Ovary (tissue), 10 donors: ENCODE measurements around the gene CSNK1G1. TPM values are rescaled to one million over a fixed set of nuclear protein-coding genes. Genes with fewer than 3 reads are reported as not detected.
"Not testable (repeated sequence)": the region's sequence is repeated elsewhere in the genome, so short reads cannot be mapped to it uniquely, and the experiment has no call there.

Experiments used
- DNase-seq, 5 donors: peaks; one replicate each; pipeline ENCODE4 v3.0.0-alpha.2; 2019 to 2020
- H3K27ac ChIP-seq, 2 donors: fragments of 200-600 bp; one replicate each; pipeline versions ENCODE4 v1.5.1 to v1.8.0; 2019 to 2022
- H3K27me3 ChIP-seq: fragments of 200-600 bp; one replicate; pipeline ENCODE4 v1.8.0; 2022
- H3K36me3 ChIP-seq: fragments of 200-600 bp; sonication (generic); one replicate; pipeline ENCODE4 v1.5.1; 2019
- H3K4me1 ChIP-seq: one replicate; pipeline ENCODE4 v1.8.1; 2013; ENCODE audit warnings: mild to moderate bottlenecking, moderate library complexity; ENCODE audit not compliant: insufficient read depth
- H3K4me3 ChIP-seq: fragments of 200-600 bp; sonication (generic); one replicate; pipeline ENCODE4 v1.5.1; 2017
- H3K9me3 ChIP-seq, 2 donors: fragments of 200-600 bp in 1 of 2; sonication (generic) in 1 of 2; one replicate each; pipeline versions ENCODE4 v1.5.1 to v1.8.1; 2013 to 2019; ENCODE audit warnings: mild to moderate bottlenecking in 1 of 2, moderate library complexity in 1 of 2
- CTCF ChIP-seq, 3 donors: fragments of 450-650 bp in 2 of 3; fragments of 200-600 bp in 1 of 3; IDR thresholded peaks; one replicate each; pipeline versions ENCODE4 v1.5.1 to v1.8.0; 2016 to 2022; ENCODE audit warnings: antibody characterized with exemption in 3 of 3, mild to moderate bottlenecking in 1 of 3
- EP300 ChIP-seq: sonication (generic); formaldehyde crosslinking; IDR thresholded peaks from one replicate; pipeline ENCODE4 v1.6.1; 2017; ENCODE audit warnings: antibody characterized with exemption
- POLR2A ChIP-seq: fragments of 450-650 bp; IDR thresholded peaks from one replicate; pipeline ENCODE4 v1.6.1; 2017; ENCODE audit warnings: antibody characterized with exemption, mild to moderate bottlenecking, moderate library complexity
- WGBS, 3 donors: extraction: QIAGEN DNeasy Blood & Tissue Kit in 1 of 3; methylation state at CpG; one replicate each; pipeline versions ENCODE4 v1.1.5 to v1.1.7; 2013 to 2017; 5-methylcytosine and 5-hydroxymethylcytosine counted together
- intact Hi-C, 4 donors: fragments of 100-400 bp; cut with DNase I; formaldehyde crosslinking; loops; one replicate each; pipeline versions ENCODE4 v1.11.0 to v1.15.1; 2022 to 2023
- long read RNA-seq, 3 donors: library from polyadenylated mRNA in 2 of 3; unstranded in 2 of 3; transcript quantifications; one replicate each; pipeline ENCODE4 v2.0.0 and lab custom pipeline, GENCODE V29; 2021 to 2026
- polyA plus RNA-seq, 2 donors: library from polyadenylated mRNA; stranded (reverse); fragments of 200-250 nt in 1 of 2; fragments of 350-450 nt in 1 of 2; fragmentation: Illumina TruSeq in 1 of 2; extraction: RNeasy Lipid Tissue Mini Kit (QIAGEN cat#74804) in 1 of 2; gene quantifications; one replicate each; pipeline ENCODE4 v1.2.3, GENCODE V29; 2013 to 2014
- total RNA-seq, 7 donors: library from RNA; depleted of rRNA in 2 of 7; stranded (reverse); fragments of >200 nt in 2 of 7; fragmentation: NEBNext Ultra II Directional in 3 of 7; extraction: Animal tissue kit (Norgen Biotek cat#: 25700) in 3 of 7; gene quantifications; one replicate each; pipeline versions ENCODE4 v1.1.0 to v1.2.4, GENCODE V29; 2016 to 2023
- donor health status: DM: no; HTN: no; CAD: no; lungs with moderate emphysema.
- donor health status: DM: no; HTN: no; CAD: no.
- donor health status: Bipolar disorder and iron deficiency.
- donor health status: DM: yes; HTN: yes; CAD: no.
- donor health status: DM: no; HTN: no; CAD: no.
- donor health status: DM: yes; HTN: yes; CAD: no.

Gene CSNK1G1
- total RNA-seq (10 to 100 TPM in 6 of 7 donors, 1 to 10 TPM in 1; 8.3 to 23.9 (median 14.8) TPM), polyA plus RNA-seq (10 to 100 TPM in 1 of 2 donors, 1 to 10 TPM in 1; 2.9 to 12.6 TPM)
- long read RNA-seq, donor 1, full-length matches to known transcripts: 20 of 32 reads
- long read RNA-seq, donor 1, partial matches to known transcripts: 5 of 32 reads
- long read RNA-seq, donor 1, other reads (novel, unspliced or antisense): 7 of 32 reads
- long read RNA-seq, donor 2, full-length matches to known transcripts: 4 of 14 reads
- long read RNA-seq, donor 2, partial matches to known transcripts: 10 of 14 reads
- long read RNA-seq, donor 2, other reads (novel, unspliced or antisense): 0 of 14 reads
- long read RNA-seq, donor 3, full-length matches to known transcripts: 3 of 12 reads
- long read RNA-seq, donor 3, partial matches to known transcripts: 0 of 12 reads
- long read RNA-seq, donor 3, other reads (novel, unspliced or antisense): 9 of 12 reads

- 0% methylated on average over 41 to 42 of the region's 42 CpGs for WGBS, 3 donors
- TF ChIP-seq CTCF (IDR thresholded peaks at IDR 0.05) (peak; percentile 20 to 52 (median 25)), POLR2A (no peak), EP300 (no peak)
- no peaks in the 10 kb centered on the region for H3K9me3 ChIP-seq
- no peaks in the 10 kb centered on the region for H3K27me3 ChIP-seq
- H3K4me3 ChIP-seq: peak within 1 kb of the TSS; percentile 63
- peak; percentile 95 to 96 (median 95) for DNase-seq
- H3K36me3 ChIP-seq: no peaks in the 10 kb centered on the region
- H3K27ac ChIP-seq: peak within 1 kb of the TSS in 1 of 2 donors; percentile 54
- peaks cover 2% of the 10 kb centered on the region for H3K4me1 ChIP-seq
- intact Hi-C loops: loop anchor here in 1 of 4 donors (10.0 kb wide), 1 partner anchor 151 kb away; no protein-coding TSS in a partner anchor
Measured at GRCh38 chr15:64355944-64356709, at the start of gene CSNK1G1. TSS of gene CSNK1G1 (minus strand) at chr15:64356173. CDS start at chr15:64300499, 55,674 bp downstream.

GRCh38 chr15:64400583-64400982 is 44.6 kb upstream of the CSNK1G1 start:
- DNase-seq: no peak
- WGBS, 3 donors: 92 to 94% (median 93%) methylated on average over 2 of the region's 2 CpGs
- H3K36me3 ChIP-seq: no peaks in the 10 kb centered on the region
- H3K27me3 ChIP-seq: no peaks in the 10 kb centered on the region
- no peaks in the 10 kb centered on the region for H3K9me3 ChIP-seq
- no peak for TF ChIP-seq CTCF (IDR thresholded peaks at IDR 0.05)
- TF ChIP-seq POLR2A: no peak
- TF ChIP-seq EP300: no peak
- intact Hi-C loops: no loop called here
- no peak overlapping the region for H3K27ac ChIP-seq
- no peaks in the 10 kb centered on the region for H3K4me1 ChIP-seq
- H3K4me3 ChIP-seq: no peak overlapping the region

- Histone ChIP-seq H3K4me1 (no peaks in the 10 kb centered on the region), H3K36me3 (no peaks in the 10 kb centered on the region), H3K27me3 (no peaks in the 10 kb centered on the region), H3K4me3 (no peak overlapping the region), H3K9me3 (no peaks in the 10 kb centered on the region), H3K27ac (no peak overlapping the region)
- no peak for DNase-seq
- TF ChIP-seq CTCF (IDR thresholded peaks at IDR 0.05): no peak
- no peak for TF ChIP-seq POLR2A
- TF ChIP-seq EP300: no peak
- intact Hi-C loops: no loop called here
- WGBS, 3 donors: 89 to 98% (median 96%) methylated on average over 2 of the region's 2 CpGs
Measured at GRCh38 chr15:64398575-64398974, 42.6 kb upstream of the CSNK1G1 start.

DNA sequence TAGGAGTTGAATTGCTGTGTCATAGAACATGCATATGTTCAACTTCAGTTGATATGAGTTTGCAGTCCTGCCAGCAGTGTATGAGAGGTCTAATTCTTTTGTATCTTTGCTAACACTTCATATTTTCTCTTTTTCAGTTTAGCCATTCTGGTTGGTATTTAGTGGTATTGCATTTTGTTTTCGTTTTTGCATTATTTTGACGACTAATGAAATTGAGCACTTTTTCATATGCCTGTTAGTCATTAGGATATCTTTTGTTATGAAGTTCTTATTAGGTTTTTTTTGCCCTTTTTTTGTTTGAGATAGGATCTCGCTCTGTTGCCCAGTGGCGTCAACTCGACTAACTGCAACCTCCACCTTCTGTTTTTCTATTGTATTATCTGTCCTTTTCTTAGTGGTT is 40.8 kb upstream of the CSNK1G1 start:
- TF ChIP-seq EP300 (no peak), CTCF (IDR thresholded peaks at IDR 0.05) (no peak), POLR2A (no peak)
- intact Hi-C loops: no loop called here
- no peaks in the 10 kb centered on the region for H3K36me3 ChIP-seq
- 91 to 93% (median 91%) methylated on average over 5 of the region's 5 CpGs for WGBS, 3 donors
- no peaks in the 10 kb centered on the region for H3K4me1 ChIP-seq
- H3K27me3 ChIP-seq: no peaks in the 10 kb centered on the region
- no peak overlapping the region for H3K27ac ChIP-seq
- no peak overlapping the region for H3K4me3 ChIP-seq
- DNase-seq: no peak
- no peaks in the 10 kb centered on the region for H3K9me3 ChIP-seq

GRCh38 chr15:64392471-64392870 is 36.5 kb upstream of the CSNK1G1 start:
- H3K4me3 ChIP-seq, H3K27ac ChIP-seq, DNase-seq, H3K36me3 ChIP-seq, H3K4me1 ChIP-seq, H3K9me3 ChIP-seq, H3K27me3 ChIP-seq, intact Hi-C loops: not testable (repeated sequence)
- 77 to 91% (median 81%) methylated on average over 3 of the region's 3 CpGs for WGBS, 3 donors
